Large intestine (tissue), 3 donors: Measurements from ENCODE around the gene HOXD13. TPM values are rescaled to one million over a fixed set of nuclear protein-coding genes. Genes with fewer than 3 reads are reported as not detected.

Experiments
- DNase-seq, 2 donors: peaks; one replicate each; pipeline versions ENCODE4 v3.0.0 to v3.0.0-alpha.2; 2013
- H3K27ac ChIP-seq: one replicate; pipeline ENCODE4 v1.5.1; 2013; ENCODE audit warnings: low read length
- H3K27me3 ChIP-seq: 2 replicates; pipeline ENCODE4 v1.6.1; 2013; ENCODE audit warnings: low read length; ENCODE audit not compliant: control insufficient read depth, insufficient read depth
- H3K36me3 ChIP-seq: 2 replicates; pipeline ENCODE4 v1.6.1; 2013; ENCODE audit warnings: low read length; ENCODE audit not compliant: control insufficient read depth, insufficient read depth
- H3K4me1 ChIP-seq: one replicate; pipeline ENCODE4 v1.6.1; 2013; ENCODE audit warnings: low read length; ENCODE audit not compliant: control insufficient read depth, insufficient read depth
- H3K4me3 ChIP-seq: one replicate; pipeline ENCODE4 v1.5.1; 2013; ENCODE audit warnings: low read length
- H3K9me3 ChIP-seq: one replicate; pipeline ENCODE4 v1.6.1; 2013; ENCODE audit warnings: mild to moderate bottlenecking, low read depth, low read length, moderate library complexity; ENCODE audit not compliant: control insufficient read depth
- WGBS: methylation state at CpG from one replicate; pipeline ENCODE4 v1.1.5; 2013; ENCODE audit warnings: low lambda C conversion rate; ENCODE audit not compliant: insufficient coverage; 5-methylcytosine and 5-hydroxymethylcytosine counted together
- polyA plus RNA-seq: library from polyadenylated mRNA; unstranded; fragments of 120-200 nt; gene quantifications from one replicate; pipeline ENCODE4 v1.2.1, GENCODE V29; 2013

HOXD13 gene
- polyA plus RNA-seq, 1 donor = not detected

- Histone ChIP-seq H3K4me1 (peaks cover 12% of the 10 kb centered on the region), H3K27ac (no peak overlapping the region), H3K36me3 (no peaks in the 10 kb centered on the region), H3K4me3 (no peak overlapping the region), H3K27me3 (peaks cover 97% of the 10 kb centered on the region), H3K9me3 (peaks cover 22% of the 10 kb centered on the region)
- 0% methylated on average over 5 of the region's 16 CpGs for WGBS
- DNase-seq = no peak
These were observed 3.9 kb downstream of the HOXD13 start for GRCh38 chr2:176096243-176096985.

DNA sequence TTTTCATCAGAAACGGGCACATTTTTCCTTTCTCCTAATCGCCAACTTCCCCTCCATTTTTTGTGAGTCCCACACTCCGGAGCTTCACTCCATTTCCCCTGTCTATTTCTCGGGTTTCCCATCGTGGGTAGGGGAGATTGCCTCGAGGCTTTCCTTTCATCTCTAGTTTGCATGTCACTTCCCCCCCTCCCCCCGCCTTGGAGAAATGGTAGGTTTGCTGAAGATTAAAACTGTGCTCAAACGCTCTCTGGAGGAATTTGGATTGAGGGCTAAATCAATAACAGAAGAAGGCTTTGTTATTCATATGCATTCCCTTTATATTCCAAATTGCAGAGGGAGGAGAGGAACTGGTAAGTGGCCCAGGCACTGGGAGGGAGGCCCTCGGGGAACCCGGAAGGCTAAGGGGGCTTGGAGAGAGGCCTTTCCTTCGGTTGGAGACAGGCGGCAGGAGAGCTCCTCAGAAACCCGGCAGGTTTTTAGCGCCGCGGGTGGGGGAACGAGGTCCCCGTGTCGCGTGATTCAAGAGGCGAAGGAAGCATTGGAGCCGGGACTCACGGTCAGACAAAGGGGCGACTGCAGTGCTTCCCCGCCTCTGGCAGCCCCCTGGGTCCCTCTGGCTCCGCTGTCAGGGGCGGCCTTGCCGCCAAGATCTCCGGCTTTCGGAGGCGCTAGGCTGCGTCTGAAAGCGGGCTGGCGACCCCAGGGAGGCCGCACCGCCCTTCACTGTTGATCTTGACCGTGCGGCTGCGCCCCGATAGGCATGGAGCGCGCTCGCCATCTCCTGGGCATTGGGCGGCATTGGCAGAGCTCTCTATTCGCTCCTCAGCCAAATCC lies 4.7 kb downstream of the HOXD13 start:
- H3K4me1 ChIP-seq = peaks cover 12% of the 10 kb centered on the region
- H3K27me3 ChIP-seq = peaks cover 97% of the 10 kb centered on the region
- H3K4me3 ChIP-seq = peak overlapping the region; percentile 19
- H3K27ac ChIP-seq = no peak overlapping the region
- no peaks in the 10 kb centered on the region for H3K36me3 ChIP-seq
- H3K9me3 ChIP-seq = peaks cover 22% of the 10 kb centered on the region
- WGBS = no CpG with 5 or more reads among the region's 45 CpGs
- DNase-seq = peak; percentile 43 to 54

- Histone ChIP-seq H3K4me1 (peaks cover 12% of the 10 kb centered on the region), H3K27me3 (peaks cover 100% of the 10 kb centered on the region), H3K9me3 (peaks cover 22% of the 10 kb centered on the region), H3K4me3 (no peak overlapping the region), H3K27ac (no peak overlapping the region), H3K36me3 (no peaks in the 10 kb centered on the region)
- no peak for DNase-seq
- WGBS = no CpG with 5 or more reads among the region's 18 CpGs
These were observed 5.4 kb downstream of the HOXD13 start for GRCh38 chr2:176097820-176098365.

GRCh38 chr2:176098366-176099158 lies 6.0 kb downstream of the HOXD13 start:
- no CpG with 5 or more reads among the region's 35 CpGs for WGBS
- peaks cover 100% of the 10 kb centered on the region for H3K27me3 ChIP-seq
- no peaks in the 10 kb centered on the region for H3K36me3 ChIP-seq
- no peak overlapping the region for H3K27ac ChIP-seq
- H3K9me3 ChIP-seq = peaks cover 18% of the 10 kb centered on the region
- no peak overlapping the region for H3K4me3 ChIP-seq
- peaks cover 7% of the 10 kb centered on the region for H3K4me1 ChIP-seq
- DNase-seq = no peak

GRCh38 chr2:176099159-176099727 lies 6.7 kb downstream of the HOXD13 start:
- Histone ChIP-seq H3K4me3 (no peak overlapping the region), H3K27me3 (peaks cover 100% of the 10 kb centered on the region), H3K27ac (no peak overlapping the region), H3K4me1 (peaks cover 7% of the 10 kb centered on the region), H3K9me3 (peaks cover 18% of the 10 kb centered on the region), H3K36me3 (no peaks in the 10 kb centered on the region)
- DNase-seq = no peak
- no CpG with 5 or more reads among the region's 30 CpGs for WGBS

- H3K27me3 ChIP-seq = peaks cover 100% of the 10 kb centered on the region
- no peaks in the 10 kb centered on the region for H3K36me3 ChIP-seq
- WGBS = no CpG with 5 or more reads among the region's 70 CpGs
- peaks cover 24% of the 10 kb centered on the region for H3K9me3 ChIP-seq
- DNase-seq = no peak
- no peak within 1 kb of the TSS for H3K4me3 ChIP-seq
- H3K4me1 ChIP-seq = peaks cover 7% of the 10 kb centered on the region
- no peak within 1 kb of the TSS for H3K27ac ChIP-seq
These were observed 7.4 kb downstream of the HOXD13 start, which contains the start of gene HOXD12 for GRCh38 chr2:176099728-176100546. TSS of gene HOXD12 (plus strand) at chr2:176099795. CDS start at chr2:176099802, 7 bp downstream.

DNA sequence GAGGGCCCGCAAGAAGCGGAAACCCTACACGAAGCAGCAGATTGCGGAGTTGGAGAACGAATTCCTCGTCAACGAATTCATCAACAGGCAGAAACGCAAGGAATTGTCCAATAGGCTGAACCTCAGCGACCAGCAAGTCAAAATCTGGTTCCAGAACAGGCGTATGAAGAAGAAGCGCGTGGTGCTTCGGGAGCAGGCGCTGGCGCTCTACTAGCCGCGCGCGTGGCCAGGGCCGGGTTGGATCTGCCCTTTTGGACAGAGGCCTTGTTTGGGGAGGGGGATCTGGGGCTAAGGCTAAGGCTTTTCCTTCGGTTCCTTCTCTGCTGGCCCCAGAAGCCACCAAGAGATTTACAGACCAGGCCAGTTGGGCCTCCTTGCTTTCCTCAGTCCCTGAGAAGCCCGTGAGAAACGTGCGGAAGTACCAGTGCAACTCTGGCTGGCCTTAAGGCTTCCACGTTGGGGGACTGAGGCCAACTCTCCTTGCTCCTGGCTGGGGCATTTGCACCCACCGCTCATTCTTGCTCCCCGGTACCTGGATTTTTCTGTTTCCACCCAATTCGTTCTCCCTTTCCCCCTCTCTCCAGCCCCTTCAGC lies 8.1 kb downstream of the HOXD13 start:
- H3K36me3 ChIP-seq = no peaks in the 10 kb centered on the region
- H3K9me3 ChIP-seq = peaks cover 30% of the 10 kb centered on the region
- no CpG with 5 or more reads among the region's 28 CpGs for WGBS
- H3K4me1 ChIP-seq = peaks cover 7% of the 10 kb centered on the region
- no peak overlapping the region for H3K4me3 ChIP-seq
- DNase-seq = no peak
- peaks cover 100% of the 10 kb centered on the region for H3K27me3 ChIP-seq
- H3K27ac ChIP-seq = no peak overlapping the region

GRCh38 chr2:176101216-176101830 lies 8.8 kb downstream of the HOXD13 start:
- no peak overlapping the region for H3K4me3 ChIP-seq
- H3K27ac ChIP-seq = no peak overlapping the region
- no peaks in the 10 kb centered on the region for H3K36me3 ChIP-seq
- no CpG with 5 or more reads among the region's 2 CpGs for WGBS
- peaks cover 100% of the 10 kb centered on the region for H3K27me3 ChIP-seq
- DNase-seq = no peak
- H3K9me3 ChIP-seq = peaks cover 30% of the 10 kb centered on the region
- peaks cover 6% of the 10 kb centered on the region for H3K4me1 ChIP-seq

- no peaks in the 10 kb centered on the region for H3K36me3 ChIP-seq
- H3K27ac ChIP-seq = no peak overlapping the region
- no CpG with 5 or more reads among the region's 5 CpGs for WGBS
- peaks cover 35% of the 10 kb centered on the region for H3K9me3 ChIP-seq
- no peak for DNase-seq
- peaks cover 1% of the 10 kb centered on the region for H3K4me1 ChIP-seq
- no peak overlapping the region for H3K4me3 ChIP-seq
- peaks cover 100% of the 10 kb centered on the region for H3K27me3 ChIP-seq
These were observed 9.3 kb downstream of the HOXD13 start for GRCh38 chr2:176101842-176102241.
